Stimulated activated CD4-positive, alpha-beta T cell treated with anti-CD3 and anti-CD28 coated beads, TNF-alpha, amount 100 ng/mL, for 24 hours (primary cell): Measurements from ENCODE around the gene GNA12.
"Not testable (repeated sequence)": the region's sequence is repeated elsewhere in the genome, so short reads cannot be mapped to it uniquely, and the experiment has no call there.

ENCODE experiments used
- DNase-seq, 3 experiments: peaks; one replicate each; pipeline ENCODE4 v3.0.0-alpha.2; 2020; ENCODE audit warnings: low read depth in 3 of 3

GNA12 gene

DNA sequence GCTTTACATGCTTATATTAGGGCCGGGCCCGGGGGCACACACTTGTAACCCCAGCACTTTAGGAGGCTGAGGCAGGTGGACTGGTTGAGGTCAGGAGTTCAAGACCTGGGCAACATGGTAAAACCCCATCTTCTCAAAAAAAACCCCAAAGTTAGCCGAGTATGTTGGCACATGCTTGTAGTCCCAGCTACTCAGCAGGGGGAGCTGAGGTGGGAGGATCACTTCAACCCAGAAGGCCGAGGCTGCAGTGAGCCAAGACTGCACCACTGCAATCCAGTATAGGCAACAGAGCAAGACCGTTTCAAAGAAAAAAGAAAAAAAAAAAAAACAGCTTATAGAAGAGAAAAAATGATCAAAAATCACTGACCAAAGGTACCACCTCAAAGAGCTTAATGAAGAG, 93.0 kb downstream of the GNA12 start:
- DNase-seq = no peak

- DNase-seq = no peak
Measured at GRCh38 chr7:2750004-2750407, 94.1 kb downstream of the GNA12 start.

DNA sequence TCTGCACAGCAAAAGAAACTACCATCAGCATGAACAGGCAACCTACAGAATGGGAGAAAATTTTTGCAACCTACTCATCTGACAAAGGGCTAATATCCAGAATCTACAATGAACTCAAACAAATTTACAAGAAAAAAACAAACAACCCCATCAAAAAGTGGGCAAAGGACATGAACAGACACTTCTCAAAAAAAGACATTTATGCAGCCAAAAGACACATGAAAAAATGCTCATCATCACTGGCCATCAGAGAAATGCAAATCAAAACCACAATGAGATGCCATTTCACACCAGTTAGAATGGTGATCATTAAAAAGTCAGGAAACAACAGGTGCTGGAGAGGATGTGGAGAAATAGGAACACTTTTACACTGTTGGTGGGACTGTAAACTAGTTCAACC, 95.4 kb downstream of the GNA12 start:
- DNase-seq = not testable (repeated sequence)

DNA sequence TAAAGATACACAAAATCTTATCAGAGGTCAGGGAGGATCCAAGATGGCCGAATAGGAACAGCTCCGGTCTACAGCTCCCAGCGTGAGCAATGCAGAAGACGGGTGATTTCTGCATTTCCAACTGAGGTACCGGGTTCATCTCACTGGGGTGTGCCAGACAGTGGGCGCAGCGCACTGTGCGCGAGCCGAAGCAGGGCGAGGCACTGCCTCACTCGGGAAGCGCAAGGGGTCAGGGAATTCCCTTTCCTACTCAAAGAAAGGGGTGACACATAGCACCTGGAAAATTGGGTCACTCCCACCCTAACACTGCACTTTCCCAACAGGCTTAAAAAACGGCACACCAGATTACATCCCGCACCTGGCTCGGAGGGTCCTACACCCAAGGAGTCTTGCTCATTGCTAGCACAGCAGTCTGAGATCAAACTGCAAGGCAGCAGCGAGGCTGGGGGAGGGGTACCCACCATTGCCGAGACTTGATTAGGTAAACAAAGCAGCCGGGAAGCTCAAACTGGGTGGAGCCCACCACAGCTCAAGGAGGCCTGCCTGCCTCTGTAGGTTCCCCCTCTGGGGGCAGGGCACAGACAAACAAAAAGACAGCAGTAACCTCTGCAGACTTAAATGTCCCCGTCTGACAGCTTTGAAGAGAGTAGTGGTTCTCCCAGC, 100.5 kb downstream of the GNA12 start:
- not testable (repeated sequence) for DNase-seq

- DNase-seq = no peak
Measured at GRCh38 chr7:2738766-2739549, 105.2 kb downstream of the GNA12 start.

- DNase-seq = no peak
Measured at GRCh38 chr7:2737771-2738540, 106.2 kb downstream of the GNA12 start.

- DNase-seq = not testable (repeated sequence)
Measured at GRCh38 chr7:2737005-2737743, 106.9 kb downstream of the GNA12 start.

DNA sequence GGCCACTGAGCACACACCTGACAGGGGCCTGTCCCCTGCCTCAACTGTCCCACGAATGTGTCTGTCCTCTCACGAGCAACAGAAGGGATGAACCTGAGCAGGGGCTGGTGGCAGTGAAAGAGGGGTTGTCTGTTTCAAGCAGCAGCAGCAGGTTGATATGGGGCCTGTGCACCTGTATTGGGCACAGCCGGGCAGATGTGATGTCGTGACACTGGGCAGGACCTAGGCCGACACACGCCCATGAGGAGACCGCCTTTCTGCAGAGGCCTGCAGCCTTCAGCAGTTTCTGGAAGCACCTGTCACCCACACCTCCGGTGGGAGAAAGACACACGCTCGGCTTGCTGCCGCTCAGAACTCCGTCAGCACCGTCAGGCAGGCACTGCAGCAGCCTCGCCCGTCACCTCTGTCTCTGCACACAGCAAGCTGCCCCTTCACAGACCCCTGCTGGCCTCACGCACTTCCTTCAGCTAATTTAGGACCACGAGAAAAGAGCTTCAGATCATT, 107.6 kb downstream of the GNA12 start:
- no peak for DNase-seq

DNA sequence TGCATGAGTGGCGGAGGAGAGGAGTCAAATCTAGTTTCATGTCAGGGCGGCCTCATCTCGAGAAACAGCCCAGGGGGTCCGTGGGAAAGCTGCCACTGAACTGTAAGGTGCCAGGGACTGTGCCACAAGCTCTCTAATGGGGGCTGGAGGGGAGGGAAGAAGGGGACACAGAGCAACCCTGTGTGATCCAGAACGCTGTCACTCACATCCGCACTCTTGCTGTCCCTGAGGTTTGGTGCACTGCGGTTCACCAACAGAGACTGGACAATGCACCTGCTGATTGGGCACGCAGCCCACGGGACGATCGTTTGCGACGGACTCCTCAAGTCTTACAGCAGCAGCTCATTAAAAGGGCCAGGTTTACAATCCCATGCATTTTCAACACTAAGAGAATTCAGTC, 108.4 kb downstream of the GNA12 start:
- no peak for DNase-seq

GRCh38 chr7:2734751-2735571, 109.1 kb downstream of the GNA12 start:
- no peak for DNase-seq

- DNase-seq = no peak
Measured at GRCh38 chr7:2734084-2734686, 109.9 kb downstream of the GNA12 start.

DNA sequence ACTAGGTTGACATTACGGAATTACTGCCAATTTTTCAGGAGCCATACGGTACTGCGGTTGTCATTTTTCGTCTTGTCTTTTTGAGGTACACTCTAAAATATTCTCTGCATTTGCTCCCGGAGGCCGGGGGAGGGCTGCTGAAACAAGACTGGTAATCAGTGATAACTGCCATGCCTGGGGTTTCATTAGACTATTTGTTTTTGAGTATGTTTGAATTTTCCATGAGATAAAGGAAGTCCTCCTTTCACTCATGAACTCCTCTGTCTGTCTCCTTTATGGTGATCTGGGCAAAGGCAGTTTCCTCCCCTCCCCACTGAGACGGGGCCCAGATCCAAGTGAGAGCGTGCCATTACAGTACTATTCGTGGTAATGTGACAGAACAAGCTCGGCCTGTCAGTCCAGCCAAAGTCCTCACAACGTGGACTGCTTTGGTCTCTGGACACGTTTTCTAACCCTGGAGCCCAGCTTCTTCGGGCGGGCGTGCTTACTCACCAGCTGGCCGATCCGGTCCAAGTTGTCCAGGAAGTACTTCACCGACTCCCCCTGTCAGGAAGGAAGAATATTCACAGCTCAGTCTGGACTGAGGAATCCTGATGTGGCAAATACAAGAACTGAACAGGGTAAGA, 111.0 kb downstream of the GNA12 start:
- DNase-seq = no peak

DNA sequence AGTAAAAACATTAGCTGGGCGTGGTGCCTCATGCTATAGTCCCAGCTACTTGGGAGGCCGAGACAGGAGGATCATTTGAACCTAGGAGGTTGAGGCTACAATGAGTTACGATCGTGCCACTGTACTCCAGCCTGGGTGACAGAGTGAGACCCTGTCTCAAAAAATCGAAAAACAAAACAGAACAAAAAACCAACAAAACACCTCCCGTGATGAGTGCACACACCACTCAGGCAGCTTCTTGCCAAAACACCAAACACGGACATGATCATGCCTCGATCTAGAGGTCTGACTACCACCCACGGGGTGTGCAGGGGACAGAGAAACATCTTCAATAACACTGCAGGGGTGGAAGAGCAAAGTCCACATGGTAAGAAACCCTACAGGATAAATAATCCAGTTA, 111.7 kb downstream of the GNA12 start:
- no peak for DNase-seq

DNA sequence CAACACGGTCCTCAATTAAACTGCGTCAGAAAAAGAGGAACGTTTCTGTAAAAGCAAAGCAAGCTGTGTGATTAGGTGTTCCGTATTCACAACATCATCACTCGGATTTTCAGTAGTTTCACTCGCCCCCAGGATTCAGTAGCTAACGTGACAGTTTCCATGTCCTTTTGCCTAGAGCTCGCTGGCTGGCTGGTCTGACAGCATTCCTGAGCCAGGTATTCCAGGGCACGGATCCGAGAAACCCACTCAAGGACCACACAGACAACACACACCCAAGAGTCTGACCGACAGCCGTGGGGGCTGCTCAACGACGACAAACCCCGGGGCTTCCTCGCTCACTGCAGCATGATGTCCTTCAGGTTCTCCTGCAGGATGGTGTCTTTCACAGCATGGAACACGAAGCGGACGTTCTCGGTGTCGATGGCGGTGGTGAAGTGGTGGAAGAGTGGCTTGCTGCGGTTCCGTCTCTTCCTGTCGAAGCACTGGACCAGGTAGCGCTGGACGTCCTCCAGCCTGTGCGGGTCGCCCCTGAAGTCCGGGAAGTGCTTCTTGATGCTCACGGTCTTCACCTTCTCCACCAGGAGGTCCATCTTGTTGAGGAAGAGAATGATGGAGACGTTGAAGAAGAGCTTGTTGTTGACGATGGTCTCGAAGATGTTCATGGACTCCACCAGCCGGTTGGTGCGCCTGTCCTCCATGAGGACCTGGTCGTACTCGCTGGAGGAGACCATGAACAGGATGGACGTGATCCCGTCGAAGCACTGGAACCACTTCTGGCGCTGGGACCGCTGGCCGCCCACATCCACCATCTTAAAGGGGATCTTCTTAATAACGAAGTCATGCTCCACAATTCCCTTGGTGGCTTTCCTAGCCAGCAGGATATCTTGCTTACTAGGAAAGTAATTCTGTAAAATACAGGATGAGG, 113.0 kb downstream of the GNA12 start:
- DNase-seq = no peak

GRCh38 chr7:2729893-2730716, 114.0 kb downstream of the GNA12 start:
- DNase-seq = no peak

DNA sequence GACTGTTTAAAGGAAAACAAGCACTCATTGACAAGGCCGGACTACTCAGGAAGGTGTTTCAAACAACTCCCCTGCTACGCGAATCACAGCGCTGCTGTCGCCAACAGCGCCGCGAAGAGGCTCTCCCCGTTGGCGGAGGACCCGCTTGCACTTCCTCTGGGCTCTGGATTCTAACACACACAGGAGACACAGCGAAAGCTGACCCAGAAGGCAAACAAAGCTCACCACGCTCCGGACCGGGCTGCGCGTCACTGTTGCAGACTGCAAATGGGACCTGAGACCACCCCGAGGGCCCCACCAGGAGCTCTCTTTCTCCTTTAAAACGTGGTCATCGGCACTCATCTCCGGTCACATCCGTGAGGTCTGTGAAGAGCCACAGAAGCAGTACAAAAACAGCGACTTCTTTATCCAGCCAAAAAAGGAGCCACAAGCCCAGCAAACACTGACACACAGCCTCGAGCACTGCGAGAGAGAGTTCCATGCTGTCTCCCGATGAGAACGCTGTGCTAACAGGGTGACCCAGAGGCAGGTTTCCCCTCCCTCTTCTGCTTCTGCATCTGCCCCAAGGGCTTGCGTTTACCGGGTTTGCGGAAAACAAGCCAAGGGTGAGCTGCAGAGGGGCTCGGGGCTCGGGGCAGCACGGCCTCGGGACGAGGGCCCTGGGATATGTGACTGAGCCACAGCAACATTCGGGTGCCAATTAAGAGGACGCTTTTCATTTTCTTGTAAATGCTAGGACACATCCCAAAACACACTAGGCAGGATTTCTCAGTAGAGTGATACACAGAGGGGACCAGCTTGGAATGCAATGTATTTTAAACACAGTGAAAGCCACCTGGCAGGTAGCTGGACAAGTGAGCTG, 114.8 kb downstream of the GNA12 start:
- DNase-seq = no peak
